A673 (cell line): ENCODE data around the gene ELFN2. TPM values are rescaled to one million over a fixed set of nuclear protein-coding genes. Genes with fewer than 3 reads are reported as not detected.

Experiments used
- BruUV-seq: library from RNA; stranded (reverse); fragments of 400-500 nt; replicated peaks from 2 replicates; lab custom pipeline; 2021; lab: Mats Ljungman, UMichigan
- CTCF ChIA-PET: fragments of 300-600 bp; sonication (Branson Sonifier 250); formaldehyde crosslinking; loops from one replicate; lab custom pipeline; 2022; ENCODE audit warnings: antibody characterized with exemption; lab: Charles Lee
- POLR2A ChIA-PET: fragments of 300-600 bp; sonication (Branson Sonifier 250); formaldehyde crosslinking; loops from one replicate; lab custom pipeline; 2022; ENCODE audit warnings: antibody characterized with exemption; ENCODE audit not compliant: low non-redundant PET; lab: Charles Lee
- DNase-seq: peaks from one replicate; pipeline ENCODE4 v3.0.0-alpha.2; 2015; ENCODE audit warnings: low spot score
- H3K27ac ChIP-seq: fragments of 200-600 bp; sonication (generic); 2 replicates; pipeline ENCODE4 v1.5.1; 2016; ENCODE audit warnings: mixed run types, low read depth, mild to moderate bottlenecking, mixed read lengths, antibody characterized with exemption, low read length; ENCODE audit not compliant: poor library complexity, severe bottlenecking
- H3K27me3 ChIP-seq: fragments of 200-600 bp; sonication (generic); replicated peaks from 2 replicates; pipeline ENCODE4 v1.6.1; 2017; ENCODE audit warnings: mixed run types, low read depth, mild to moderate bottlenecking, mixed read lengths, antibody characterized with exemption, low read length; ENCODE audit not compliant: insufficient read depth, poor library complexity
- H3K36me3 ChIP-seq: fragments of 200-600 bp; sonication (generic); 2 replicates; pipeline ENCODE4 v1.6.1; 2016; ENCODE audit warnings: mixed run types, mild to moderate bottlenecking, mixed read lengths, antibody characterized with exemption, low read length; ENCODE audit not compliant: insufficient read depth, poor library complexity, severe bottlenecking
- H3K4me1 ChIP-seq: fragments of 200-600 bp; sonication (generic); 2 replicates; pipeline ENCODE4 v1.6.1; 2017; ENCODE audit warnings: mixed run types, mild to moderate bottlenecking, mixed read lengths, antibody characterized with exemption, low read length; ENCODE audit not compliant: insufficient read depth, poor library complexity, severe bottlenecking
- H3K4me3 ChIP-seq: fragments of 200-600 bp; sonication (generic); 2 replicates; pipeline ENCODE4 v1.5.1; 2016; ENCODE audit warnings: low read depth, mixed run types, mild to moderate bottlenecking, mixed read lengths, low read length; ENCODE audit not compliant: poor library complexity, severe bottlenecking
- H3K9me3 ChIP-seq: fragments of 200-600 bp; sonication (generic); 2 replicates; pipeline ENCODE4 v1.6.1; 2016; ENCODE audit warnings: mixed run types, low read depth, mild to moderate bottlenecking, mixed read lengths, antibody characterized with exemption, low read length; ENCODE audit not compliant: poor library complexity, severe bottlenecking
- EZH2 ChIP-seq: fragments of 200-600 bp; sonication (generic); IDR thresholded peaks from 2 replicates; pipeline ENCODE4 v1.6.1; 2017; ENCODE audit warnings: borderline replicate concordance, low read depth, mild to moderate bottlenecking, mixed read lengths, antibody characterized with exemption, low read length; ENCODE audit not compliant: poor library complexity, severe bottlenecking
- intact Hi-C: fragments of 100-400 bp; cut with micrococcal nuclease; formaldehyde crosslinking; loops from one replicate; pipeline ENCODE4 v1.10.0; 2022; ENCODE audit not compliant: unreplicated experiment
- total RNA-seq: library from RNA; stranded (reverse); gene quantifications from 2 replicates; pipeline ENCODE4 v1.2.3, GENCODE V29; 2021
- TF ChIP-seq, protein P1 (sequence below): fragments of 300-800, 200-600 bp; sonication (generic); conservative IDR thresholded peaks from 2 replicates; pipeline ENCODE4 v1.5.1; 2017; ENCODE audit warnings: low read depth, mild to moderate bottlenecking, antibody characterized with exemption, low read length, moderate library complexity, mixed read lengths

ELFN2 gene
- total RNA-seq, 1 experiment from 2014 or later, result not detected

DNA sequence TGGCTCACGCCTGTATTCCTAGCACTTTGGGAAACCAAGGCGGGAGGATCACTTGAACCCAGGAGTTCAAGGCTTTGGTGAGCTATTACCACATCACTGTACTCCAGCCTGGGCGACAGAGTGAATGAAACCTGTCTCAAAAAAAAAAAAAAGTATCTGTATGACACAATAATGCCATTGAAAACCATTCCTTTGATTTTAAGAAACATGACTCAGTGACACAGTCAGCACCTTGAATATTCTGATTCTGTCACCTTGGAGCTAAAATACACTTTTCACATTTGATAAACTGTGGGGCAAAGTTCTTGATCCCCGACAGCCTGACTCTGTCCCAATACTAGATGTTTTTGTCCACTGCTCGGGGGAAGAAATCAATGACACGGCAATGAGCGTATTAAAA is 16.7 kb upstream of the ELFN2 start:
- Histone ChIP-seq H3K36me3 (no peaks in the 10 kb centered on the region), H3K27me3 (peaks cover 13% of the 10 kb centered on the region), H3K9me3 (no peaks in the 10 kb centered on the region), H3K27ac (no peak overlapping the region), H3K4me3 (no peak overlapping the region), H3K4me1 (no peaks in the 10 kb centered on the region)
- ChIA-PET CTCF (no interaction called here), POLR2A (no interaction called here)
- no peak for DNase-seq
- no TSS peak for BruUV-seq
- TF ChIP-seq, protein P1, sequence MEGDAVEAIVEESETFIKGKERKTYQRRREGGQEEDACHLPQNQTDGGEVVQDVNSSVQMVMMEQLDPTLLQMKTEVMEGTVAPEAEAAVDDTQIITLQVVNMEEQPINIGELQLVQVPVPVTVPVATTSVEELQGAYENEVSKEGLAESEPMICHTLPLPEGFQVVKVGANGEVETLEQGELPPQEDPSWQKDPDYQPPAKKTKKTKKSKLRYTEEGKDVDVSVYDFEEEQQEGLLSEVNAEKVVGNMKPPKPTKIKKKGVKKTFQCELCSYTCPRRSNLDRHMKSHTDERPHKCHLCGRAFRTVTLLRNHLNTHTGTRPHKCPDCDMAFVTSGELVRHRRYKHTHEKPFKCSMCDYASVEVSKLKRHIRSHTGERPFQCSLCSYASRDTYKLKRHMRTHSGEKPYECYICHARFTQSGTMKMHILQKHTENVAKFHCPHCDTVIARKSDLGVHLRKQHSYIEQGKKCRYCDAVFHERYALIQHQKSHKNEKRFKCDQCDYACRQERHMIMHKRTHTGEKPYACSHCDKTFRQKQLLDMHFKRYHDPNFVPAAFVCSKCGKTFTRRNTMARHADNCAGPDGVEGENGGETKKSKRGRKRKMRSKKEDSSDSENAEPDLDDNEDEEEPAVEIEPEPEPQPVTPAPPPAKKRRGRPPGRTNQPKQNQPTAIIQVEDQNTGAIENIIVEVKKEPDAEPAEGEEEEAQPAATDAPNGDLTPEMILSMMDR, result no peak
- TF ChIP-seq EZH2, result no peak
- intact Hi-C loops, result no loop called here

DNA sequence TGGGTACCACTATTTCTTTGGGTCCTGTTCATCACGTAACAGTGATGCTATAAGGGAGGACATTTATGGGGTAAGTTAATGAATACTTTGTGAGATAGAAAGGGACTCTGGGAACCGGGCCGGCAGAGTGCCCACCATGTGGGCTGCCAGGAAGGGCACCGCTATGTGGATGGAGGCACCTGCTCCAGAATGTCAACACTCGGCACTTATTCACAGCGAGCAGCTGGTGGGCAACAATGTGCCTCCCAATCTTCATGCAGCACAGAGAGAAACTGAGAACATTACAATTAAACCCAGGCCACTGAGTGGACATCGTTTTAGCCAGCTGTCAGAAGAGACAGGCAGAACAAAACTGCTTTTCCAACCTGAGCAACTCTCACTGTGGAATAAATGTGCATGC is 15.8 kb upstream of the ELFN2 start:
- H3K36me3 ChIP-seq, result no peaks in the 10 kb centered on the region
- no peak for DNase-seq
- no peaks in the 10 kb centered on the region for H3K9me3 ChIP-seq
- ChIA-PET CTCF (no interaction called here), POLR2A (no interaction called here)
- BruUV-seq, result no TSS peak
- H3K4me1 ChIP-seq, result no peaks in the 10 kb centered on the region
- H3K27ac ChIP-seq, result no peak overlapping the region
- TF ChIP-seq, protein P1, result no peak
- no peak for TF ChIP-seq EZH2
- H3K4me3 ChIP-seq, result no peak overlapping the region
- intact Hi-C loops, result no loop called here
- H3K27me3 ChIP-seq, result peaks cover 21% of the 10 kb centered on the region

DNA sequence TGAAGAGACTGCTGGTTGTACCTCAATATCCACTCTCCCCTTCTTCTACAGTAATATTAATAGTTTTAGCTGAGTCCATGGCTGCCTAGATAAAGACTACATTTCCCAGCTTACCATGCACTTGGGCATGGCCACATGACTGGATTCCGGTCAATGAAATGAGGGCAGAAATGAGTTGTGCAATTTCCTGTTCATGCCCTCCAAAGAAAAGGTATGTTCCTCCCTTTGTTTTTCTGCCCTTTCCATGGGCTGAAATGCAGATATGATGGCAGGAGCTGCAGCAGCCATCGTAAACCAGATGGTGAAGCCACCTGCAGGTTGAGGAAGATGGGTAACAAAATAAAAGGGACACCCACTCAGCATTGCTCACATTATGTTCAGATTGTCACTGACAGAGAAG is 15.3 kb upstream of the ELFN2 start:
- CTCF ChIA-PET, result no interaction called here
- DNase-seq, result peak; percentile 43

More for the DNA sequence above, 15.3 kb upstream of the ELFN2 start:
- Histone ChIP-seq H3K27me3 (peaks cover 21% of the 10 kb centered on the region), H3K4me1 (no peaks in the 10 kb centered on the region), H3K9me3 (no peaks in the 10 kb centered on the region), H3K27ac (no peak overlapping the region), H3K36me3 (no peaks in the 10 kb centered on the region), H3K4me3 (no peak overlapping the region)
- intact Hi-C loops, result no loop called here
- no peak for TF ChIP-seq EZH2
- TF ChIP-seq, protein P1, result no peak
- POLR2A ChIA-PET, result no interaction called here
- no TSS peak for BruUV-seq
